Measurements from ENCODE around the gene PRKAG1. TPM values are rescaled to one million over a fixed set of nuclear protein-coding genes. Genes with fewer than 3 reads are reported as not detected.

Gene PRKAG1
- total RNA-seq, 1 donor from 2014 or later = 46.5 TPM

- H3K27me3 ChIP-seq = peaks cover 57% of the 10 kb centered on the region
- no peak overlapping the region for H3K4me3 ChIP-seq
- peaks cover 22% of the 10 kb centered on the region for H3K4me1 ChIP-seq
- ATAC-seq (no peak), DNase-seq (no peak)
- H3K36me3 ChIP-seq = no peaks in the 10 kb centered on the region
- TF ChIP-seq, protein P1, sequence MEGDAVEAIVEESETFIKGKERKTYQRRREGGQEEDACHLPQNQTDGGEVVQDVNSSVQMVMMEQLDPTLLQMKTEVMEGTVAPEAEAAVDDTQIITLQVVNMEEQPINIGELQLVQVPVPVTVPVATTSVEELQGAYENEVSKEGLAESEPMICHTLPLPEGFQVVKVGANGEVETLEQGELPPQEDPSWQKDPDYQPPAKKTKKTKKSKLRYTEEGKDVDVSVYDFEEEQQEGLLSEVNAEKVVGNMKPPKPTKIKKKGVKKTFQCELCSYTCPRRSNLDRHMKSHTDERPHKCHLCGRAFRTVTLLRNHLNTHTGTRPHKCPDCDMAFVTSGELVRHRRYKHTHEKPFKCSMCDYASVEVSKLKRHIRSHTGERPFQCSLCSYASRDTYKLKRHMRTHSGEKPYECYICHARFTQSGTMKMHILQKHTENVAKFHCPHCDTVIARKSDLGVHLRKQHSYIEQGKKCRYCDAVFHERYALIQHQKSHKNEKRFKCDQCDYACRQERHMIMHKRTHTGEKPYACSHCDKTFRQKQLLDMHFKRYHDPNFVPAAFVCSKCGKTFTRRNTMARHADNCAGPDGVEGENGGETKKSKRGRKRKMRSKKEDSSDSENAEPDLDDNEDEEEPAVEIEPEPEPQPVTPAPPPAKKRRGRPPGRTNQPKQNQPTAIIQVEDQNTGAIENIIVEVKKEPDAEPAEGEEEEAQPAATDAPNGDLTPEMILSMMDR (IDR thresholded peaks at IDR 0.05) = no peak
- no peak overlapping the region for H3K27ac ChIP-seq
- intact Hi-C loops (cut with DNase I) = no loop called here
- no peaks in the 10 kb centered on the region for H3K9me3 ChIP-seq
Observed at GRCh38 chr12:48993787-48994186, 24.8 kb downstream of the PRKAG1 start.

- Histone ChIP-seq H3K4me3 (no peak overlapping the region), H3K36me3 (no peaks in the 10 kb centered on the region), H3K4me1 (peaks cover 3% of the 10 kb centered on the region), H3K9me3 (no peaks in the 10 kb centered on the region), H3K27ac (no peak overlapping the region), H3K27me3 (peaks cover 54% of the 10 kb centered on the region)
- TF ChIP-seq, protein P1 (IDR thresholded peaks at IDR 0.05) = no peak
- DNase-seq (no peak), ATAC-seq (no peak)
- intact Hi-C loops (cut with DNase I) = no loop called here
Observed at GRCh38 chr12:48991247-48992050, 27.1 kb downstream of the PRKAG1 start.

DNA sequence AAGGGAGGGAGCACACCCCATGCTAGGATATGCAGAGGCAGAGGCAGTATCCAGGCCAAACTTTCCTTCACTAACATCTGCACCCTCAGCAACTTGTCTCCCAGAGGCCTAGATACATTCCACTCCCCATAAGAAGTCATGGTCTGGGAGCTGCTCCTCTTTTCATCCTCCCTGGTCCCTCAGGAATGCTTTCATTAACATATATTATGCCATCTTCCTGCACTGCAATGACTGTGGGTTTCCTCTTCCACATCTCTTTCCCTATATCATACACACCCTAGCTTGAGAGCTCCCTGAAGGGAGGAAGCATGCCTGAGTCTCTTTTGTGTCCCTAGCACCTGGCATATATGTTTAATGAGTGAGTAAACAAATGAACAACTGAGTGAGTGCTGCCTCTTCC lies 28.0 kb downstream of the PRKAG1 start:
- Histone ChIP-seq H3K4me1 (peaks cover 3% of the 10 kb centered on the region), H3K27ac (no peak overlapping the region), H3K4me3 (no peak overlapping the region), H3K27me3 (peaks cover 61% of the 10 kb centered on the region), H3K9me3 (no peaks in the 10 kb centered on the region), H3K36me3 (no peaks in the 10 kb centered on the region)
- TF ChIP-seq, protein P1 (IDR thresholded peaks at IDR 0.05) = no peak
- ATAC-seq (no peak), DNase-seq (no peak)
- intact Hi-C loops (cut with DNase I) = no loop called here

- H3K27me3 ChIP-seq = peaks cover 55% of the 10 kb centered on the region
- intact Hi-C loops (cut with DNase I) = no loop called here
- H3K4me1 ChIP-seq = no peaks in the 10 kb centered on the region
- no peaks in the 10 kb centered on the region for H3K9me3 ChIP-seq
- H3K27ac ChIP-seq = no peak overlapping the region
- H3K36me3 ChIP-seq = no peaks in the 10 kb centered on the region
- ATAC-seq = peak; percentile 88
- TF ChIP-seq, protein P1 (IDR thresholded peaks at IDR 0.05) = peak; percentile 84
- H3K4me3 ChIP-seq = no peak overlapping the region
- peak; percentile 80 for DNase-seq
Observed at GRCh38 chr12:48988030-48988649, 30.4 kb downstream of the PRKAG1 start.

DNA sequence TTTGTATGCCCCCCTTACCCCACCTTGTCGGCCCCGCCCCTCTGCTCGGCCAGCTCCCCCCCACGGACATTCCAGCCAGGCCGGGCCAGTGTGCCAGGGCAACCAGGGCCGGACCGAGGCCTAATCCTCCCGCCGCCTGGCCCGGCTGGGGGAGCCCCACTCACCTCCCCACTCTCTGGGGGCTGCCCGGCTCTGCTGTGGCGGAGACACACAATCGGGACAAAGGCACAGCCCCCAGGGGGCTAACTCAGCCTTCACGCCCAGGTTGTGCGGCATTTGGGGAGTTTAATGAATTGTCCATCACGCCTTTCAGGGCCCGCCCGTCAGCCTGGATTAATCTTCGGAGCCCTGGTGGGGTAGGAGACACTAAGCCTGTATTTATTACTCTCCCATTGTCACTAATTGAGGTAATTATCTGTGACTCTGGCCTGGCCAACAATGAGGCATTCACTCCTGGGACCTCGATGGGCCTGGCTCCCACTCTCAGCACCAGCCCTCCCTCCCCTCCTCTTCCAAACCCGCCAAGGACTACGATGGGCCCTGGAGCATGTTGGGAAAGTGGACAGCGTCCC lies 31.8 kb downstream of the PRKAG1 start:
- ATAC-seq = no peak
- H3K9me3 ChIP-seq = no peaks in the 10 kb centered on the region
- H3K27ac ChIP-seq = no peak overlapping the region
- H3K4me1 ChIP-seq = no peaks in the 10 kb centered on the region
- no peaks in the 10 kb centered on the region for H3K36me3 ChIP-seq
- H3K27me3 ChIP-seq = peaks cover 67% of the 10 kb centered on the region
- TF ChIP-seq, protein P1 (IDR thresholded peaks at IDR 0.05) = no peak
- DNase-seq = no peak
- intact Hi-C loops (cut with DNase I) = no loop called here
- H3K4me3 ChIP-seq = no peak overlapping the region
